HFF-Myc (cell line): Measurements from ENCODE around the gene KMT2C.

Experiments
- DNase-seq: peaks from one replicate; pipeline ENCODE4 v3.0.0-alpha.2; 2011; ENCODE audit warnings: low read depth; ENCODE audit errors: extremely low read depth
- H3K4me3 ChIP-seq: replicated peaks from 2 replicates; pipeline ENCODE4 v1.5.1; 2011; ENCODE audit warnings: low read depth, mild to moderate bottlenecking, control low read depth, low read length
- CTCF ChIP-seq: IDR thresholded peaks from 2 replicates; pipeline ENCODE4 v1.5.1; 2012; ENCODE audit warnings: mild to moderate bottlenecking, low read depth, low read length, control low read depth; ENCODE audit errors: missing control alignments

The KMT2C gene

GRCh38 chr7:152108359-152108758 lies 327.4 kb downstream of the KMT2C start:
- DNase-seq, result no peak

GRCh38 chr7:152107945-152108344 lies 327.9 kb downstream of the KMT2C start:
- no peak overlapping the region for H3K4me3 ChIP-seq
- TF ChIP-seq CTCF, result no peak
- no peak for DNase-seq

More at GRCh38 chr7:152108359-152108758, 327.4 kb downstream of the KMT2C start:
- H3K4me3 ChIP-seq, result no peak overlapping the region
- TF ChIP-seq CTCF, result no peak

- TF ChIP-seq CTCF, result no peak
- H3K4me3 ChIP-seq, result no peak overlapping the region
- no peak for DNase-seq
Observed at GRCh38 chr7:152106990-152107389, 328.8 kb downstream of the KMT2C start.

- H3K4me3 ChIP-seq, result no peak overlapping the region
- no peak for TF ChIP-seq CTCF
- no peak for DNase-seq
Observed at GRCh38 chr7:152105205-152105604, 330.6 kb downstream of the KMT2C start.

- no peak for TF ChIP-seq CTCF
- no peak overlapping the region for H3K4me3 ChIP-seq
- no peak for DNase-seq
Observed at GRCh38 chr7:152103691-152104090, 332.1 kb downstream of the KMT2C start.

GRCh38 chr7:152103066-152103465 lies 332.7 kb downstream of the KMT2C start:
- H3K4me3 ChIP-seq, result no peak overlapping the region

More at GRCh38 chr7:152103066-152103465, 332.7 kb downstream of the KMT2C start:
- DNase-seq, result no peak
- TF ChIP-seq CTCF, result no peak
